ENCODE results near the gene KIAA0040.

DNA sequence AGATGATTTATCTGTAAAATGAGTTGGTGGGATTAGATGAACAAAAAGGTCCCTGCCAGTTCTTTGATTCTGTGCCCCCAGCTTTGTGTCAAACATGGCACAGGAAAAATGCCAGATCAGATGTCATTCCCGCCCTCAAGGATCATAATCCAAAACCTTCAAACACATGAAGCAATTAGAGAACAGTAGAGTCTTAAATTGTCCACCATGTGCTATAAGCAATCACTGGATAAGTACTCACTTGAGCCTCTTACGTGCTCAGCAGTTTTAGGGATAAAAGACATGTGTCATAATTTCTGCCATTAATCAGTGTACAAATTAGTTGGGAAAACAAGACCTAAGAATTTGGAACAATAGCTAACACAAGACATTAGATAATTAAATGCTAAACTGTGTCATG is 15.4 kb upstream of the KIAA0040 start:
- TF ChIP-seq POLR2A (IDR thresholded peaks at IDR 0.05; ENCODE audit: borderline replicate concordance, extremely low read depth, insufficient read depth, insufficient read length) (no peak), EZH2 (IDR thresholded peaks at IDR 0.05) (no peak), ZNF274 (IDR thresholded peaks at IDR 0.05; ENCODE audit: low read depth, low read length) (no peak), ZFX (IDR thresholded peaks at IDR 0.05) (no peak), RAD21 (IDR thresholded peaks at IDR 0.05; ENCODE audit: low read depth) (no peak), SRF (IDR thresholded peaks at IDR 0.05; ENCODE audit: low read depth) (no peak), YY1 (IDR thresholded peaks at IDR 0.05; ENCODE audit: extremely low read depth, insufficient replicate concordance, low read depth, low read length) (no peak)
- TF ChIP-seq, protein P1, sequence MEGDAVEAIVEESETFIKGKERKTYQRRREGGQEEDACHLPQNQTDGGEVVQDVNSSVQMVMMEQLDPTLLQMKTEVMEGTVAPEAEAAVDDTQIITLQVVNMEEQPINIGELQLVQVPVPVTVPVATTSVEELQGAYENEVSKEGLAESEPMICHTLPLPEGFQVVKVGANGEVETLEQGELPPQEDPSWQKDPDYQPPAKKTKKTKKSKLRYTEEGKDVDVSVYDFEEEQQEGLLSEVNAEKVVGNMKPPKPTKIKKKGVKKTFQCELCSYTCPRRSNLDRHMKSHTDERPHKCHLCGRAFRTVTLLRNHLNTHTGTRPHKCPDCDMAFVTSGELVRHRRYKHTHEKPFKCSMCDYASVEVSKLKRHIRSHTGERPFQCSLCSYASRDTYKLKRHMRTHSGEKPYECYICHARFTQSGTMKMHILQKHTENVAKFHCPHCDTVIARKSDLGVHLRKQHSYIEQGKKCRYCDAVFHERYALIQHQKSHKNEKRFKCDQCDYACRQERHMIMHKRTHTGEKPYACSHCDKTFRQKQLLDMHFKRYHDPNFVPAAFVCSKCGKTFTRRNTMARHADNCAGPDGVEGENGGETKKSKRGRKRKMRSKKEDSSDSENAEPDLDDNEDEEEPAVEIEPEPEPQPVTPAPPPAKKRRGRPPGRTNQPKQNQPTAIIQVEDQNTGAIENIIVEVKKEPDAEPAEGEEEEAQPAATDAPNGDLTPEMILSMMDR (IDR thresholded peaks at IDR 0.05 in 2 of 3, conservative IDR thresholded peaks at IDR 0.05 in 1 of 3; ENCODE audit: borderline replicate concordance in 1 of 3, insufficient read depth in 1 of 3, low read depth in 2 of 3, low read length in 2 of 3): no peak
- TF ChIP-seq, protein P2, sequence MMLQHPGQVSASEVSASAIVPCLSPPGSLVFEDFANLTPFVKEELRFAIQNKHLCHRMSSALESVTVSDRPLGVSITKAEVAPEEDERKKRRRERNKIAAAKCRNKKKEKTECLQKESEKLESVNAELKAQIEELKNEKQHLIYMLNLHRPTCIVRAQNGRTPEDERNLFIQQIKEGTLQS (IDR thresholded peaks at IDR 0.05): no peak
- TF ChIP-seq, protein P3, sequence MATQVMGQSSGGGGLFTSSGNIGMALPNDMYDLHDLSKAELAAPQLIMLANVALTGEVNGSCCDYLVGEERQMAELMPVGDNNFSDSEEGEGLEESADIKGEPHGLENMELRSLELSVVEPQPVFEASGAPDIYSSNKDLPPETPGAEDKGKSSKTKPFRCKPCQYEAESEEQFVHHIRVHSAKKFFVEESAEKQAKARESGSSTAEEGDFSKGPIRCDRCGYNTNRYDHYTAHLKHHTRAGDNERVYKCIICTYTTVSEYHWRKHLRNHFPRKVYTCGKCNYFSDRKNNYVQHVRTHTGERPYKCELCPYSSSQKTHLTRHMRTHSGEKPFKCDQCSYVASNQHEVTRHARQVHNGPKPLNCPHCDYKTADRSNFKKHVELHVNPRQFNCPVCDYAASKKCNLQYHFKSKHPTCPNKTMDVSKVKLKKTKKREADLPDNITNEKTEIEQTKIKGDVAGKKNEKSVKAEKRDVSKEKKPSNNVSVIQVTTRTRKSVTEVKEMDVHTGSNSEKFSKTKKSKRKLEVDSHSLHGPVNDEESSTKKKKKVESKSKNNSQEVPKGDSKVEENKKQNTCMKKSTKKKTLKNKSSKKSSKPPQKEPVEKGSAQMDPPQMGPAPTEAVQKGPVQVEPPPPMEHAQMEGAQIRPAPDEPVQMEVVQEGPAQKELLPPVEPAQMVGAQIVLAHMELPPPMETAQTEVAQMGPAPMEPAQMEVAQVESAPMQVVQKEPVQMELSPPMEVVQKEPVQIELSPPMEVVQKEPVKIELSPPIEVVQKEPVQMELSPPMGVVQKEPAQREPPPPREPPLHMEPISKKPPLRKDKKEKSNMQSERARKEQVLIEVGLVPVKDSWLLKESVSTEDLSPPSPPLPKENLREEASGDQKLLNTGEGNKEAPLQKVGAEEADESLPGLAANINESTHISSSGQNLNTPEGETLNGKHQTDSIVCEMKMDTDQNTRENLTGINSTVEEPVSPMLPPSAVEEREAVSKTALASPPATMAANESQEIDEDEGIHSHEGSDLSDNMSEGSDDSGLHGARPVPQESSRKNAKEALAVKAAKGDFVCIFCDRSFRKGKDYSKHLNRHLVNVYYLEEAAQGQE (IDR thresholded peaks at IDR 0.05; ENCODE audit: low read depth): no peak

Measured in HCT116 (cell line).